Activated B cell treated with CpG ODN at 0.5 μM for 24 hours (primary cell): ENCODE data around the gene ADAMTS16. TPM values are rescaled to one million over a fixed set of nuclear protein-coding genes. Genes with fewer than 3 reads are reported as not detected.

Experiments
- ATAC-seq: fragments of 200-7000 bp; cut with Tn5 transposase; one replicate; pipeline ENCODE4 v1.10.0; 2021; ENCODE audit warnings: low read depth, mild to moderate bottlenecking, moderate library complexity
- CTCF ChIA-PET: fragments of 350-600 bp; sonication (Branson Sonifier 250); formaldehyde crosslinking; loops from one replicate; lab custom pipeline; 2021; ENCODE audit warnings: antibody characterized with exemption; lab: Charles Lee
- POLR2A ChIA-PET: fragments of 350-600 bp; sonication (Branson Sonifier 250); formaldehyde crosslinking; loops from one replicate; lab custom pipeline; 2021; ENCODE audit warnings: antibody characterized with exemption; lab: Charles Lee
- DNase-seq: peaks from one replicate; pipeline ENCODE4 v3.0.0; 2022
- H3K27ac Mint-ChIP-seq: one replicate; pipeline ENCODE4 v1.8.0; 2020; ENCODE audit warnings: mixed read lengths
- H3K27me3 Mint-ChIP-seq: one replicate; pipeline ENCODE4 v1.8.0; 2021; ENCODE audit warnings: mixed read lengths
- H3K36me3 Mint-ChIP-seq: one replicate; pipeline ENCODE4 v1.8.0; 2021; ENCODE audit warnings: low read depth, mixed read lengths
- H3K4me1 Mint-ChIP-seq: one replicate; pipeline ENCODE4 v1.8.0; 2021; ENCODE audit warnings: mixed read lengths
- H3K4me3 Mint-ChIP-seq: one replicate; pipeline ENCODE4 v1.8.0; 2020; ENCODE audit warnings: mild to moderate bottlenecking, mixed read lengths
- H3K9me3 Mint-ChIP-seq: one replicate; pipeline ENCODE4 v1.8.0; 2020; ENCODE audit warnings: mixed read lengths
- CTCF ChIP-seq: fragments of 200-600 bp; IDR thresholded peaks from one replicate; pipeline ENCODE4 v1.8.0; 2022; ENCODE audit warnings: antibody characterized with exemption, mild to moderate bottlenecking
- intact Hi-C: fragments of 100-400 bp; cut with micrococcal nuclease; formaldehyde crosslinking; loops from one replicate; pipeline ENCODE4 v1.15.1; 2024
- total RNA-seq: library from RNA; stranded (reverse); gene quantifications from 2 replicates; pipeline ENCODE4 v1.2.3, GENCODE V29; 2022

Gene ADAMTS16
- total RNA-seq, 1 donor from 2014 or later, result not detected

DNA sequence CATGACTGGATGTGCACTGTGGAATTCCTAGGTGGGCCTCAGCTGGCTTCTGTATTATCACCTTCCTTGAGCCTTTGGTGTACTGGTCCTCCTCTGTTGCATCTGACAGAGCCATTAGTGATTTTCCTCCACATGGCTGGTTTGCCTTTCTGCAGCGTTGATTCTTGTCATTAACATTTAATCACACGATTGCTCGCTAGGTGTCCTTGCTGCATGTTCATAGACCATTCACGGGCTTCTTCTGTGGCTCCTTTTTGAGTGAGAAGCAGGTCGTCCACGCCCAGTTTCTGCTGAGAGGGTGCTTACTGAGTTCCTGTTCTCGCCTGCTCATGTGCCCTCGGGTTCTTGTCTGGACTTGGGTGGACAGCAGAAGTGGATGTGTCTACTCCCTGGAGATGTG, 29.3 kb downstream of the ADAMTS16 start:
- CTCF ChIA-PET, result no interaction called here
- TF ChIP-seq CTCF, result no peak
- Mint-ChIP-seq H3K4me1 (no peaks in the 10 kb centered on the region), H3K4me3 (no peak overlapping the region), H3K36me3 (no peaks in the 10 kb centered on the region), H3K27ac (no peak overlapping the region), H3K27me3 (no peaks in the 10 kb centered on the region), H3K9me3 (no peaks in the 10 kb centered on the region)
- ATAC-seq, result no peak
- no peak for DNase-seq
- intact Hi-C loops, result no loop called here
- POLR2A ChIA-PET, result no interaction called here

- ChIA-PET POLR2A (no interaction called here), CTCF (no interaction called here)
- Mint-ChIP-seq H3K4me3 (no peak overlapping the region), H3K36me3 (no peaks in the 10 kb centered on the region), H3K27me3 (no peaks in the 10 kb centered on the region), H3K4me1 (no peaks in the 10 kb centered on the region), H3K27ac (no peak overlapping the region), H3K9me3 (no peaks in the 10 kb centered on the region)
- intact Hi-C loops, result no loop called here
- no peak for TF ChIP-seq CTCF
- no peak for ATAC-seq
- no peak for DNase-seq
Measured at GRCh38 chr5:5178136-5178535, 38.0 kb downstream of the ADAMTS16 start.

DNA sequence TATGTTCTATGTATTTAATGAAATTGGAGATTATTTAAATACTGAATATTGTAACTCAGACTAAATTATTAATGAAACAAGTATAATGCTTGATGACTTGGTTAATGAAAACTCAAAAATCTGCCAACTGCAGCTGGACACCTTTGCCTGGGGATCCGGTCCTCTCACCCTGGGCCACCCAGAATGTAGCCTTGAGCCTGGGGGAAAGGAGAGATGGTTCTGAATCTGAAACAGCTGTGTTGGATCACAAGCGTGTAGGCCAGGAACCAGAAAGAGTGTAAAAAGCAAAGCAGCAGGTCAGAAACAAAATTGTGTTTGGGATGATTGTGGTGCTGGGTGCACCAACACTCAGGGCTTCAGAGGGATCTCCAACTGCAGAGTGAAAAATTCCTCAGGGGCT, 38.5 kb downstream of the ADAMTS16 start:
- ChIA-PET CTCF (no interaction called here), POLR2A (no interaction called here)
- no peak for TF ChIP-seq CTCF
- ATAC-seq (no peak), DNase-seq (no peak)
- no peaks in the 10 kb centered on the region for H3K36me3 Mint-ChIP-seq
- H3K9me3 Mint-ChIP-seq, result no peaks in the 10 kb centered on the region
- H3K27ac Mint-ChIP-seq, result no peak overlapping the region
- no peak overlapping the region for H3K4me3 Mint-ChIP-seq
- intact Hi-C loops, result no loop called here
- no peaks in the 10 kb centered on the region for H3K27me3 Mint-ChIP-seq
- H3K4me1 Mint-ChIP-seq, result no peaks in the 10 kb centered on the region

DNA sequence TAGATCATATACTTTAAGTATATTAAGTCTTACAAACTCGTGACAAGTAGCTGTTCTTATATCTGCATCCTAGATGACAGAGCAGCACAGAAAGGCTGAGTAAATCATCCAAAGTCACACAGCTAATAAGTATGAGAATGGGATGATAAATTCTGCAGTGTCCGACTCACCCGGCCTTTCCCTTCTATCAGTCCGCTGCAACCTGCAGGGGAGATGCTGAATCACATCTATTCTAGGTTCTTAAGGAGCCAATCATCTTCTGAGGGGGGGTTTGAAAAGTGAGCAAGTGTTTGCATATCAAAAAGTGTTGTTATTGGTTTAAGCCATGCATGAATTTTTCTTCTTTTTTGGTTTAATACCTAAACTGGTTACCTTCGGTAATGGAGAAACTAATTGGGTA, 38.9 kb downstream of the ADAMTS16 start:
- no peak for DNase-seq
- no peak for ATAC-seq
- no peaks in the 10 kb centered on the region for H3K4me1 Mint-ChIP-seq
- intact Hi-C loops, result no loop called here
- no peak overlapping the region for H3K27ac Mint-ChIP-seq
- H3K36me3 Mint-ChIP-seq, result no peaks in the 10 kb centered on the region
- H3K27me3 Mint-ChIP-seq, result no peaks in the 10 kb centered on the region
- POLR2A ChIA-PET, result no interaction called here
- TF ChIP-seq CTCF, result no peak
- no peak overlapping the region for H3K4me3 Mint-ChIP-seq
- H3K9me3 Mint-ChIP-seq, result no peaks in the 10 kb centered on the region
- CTCF ChIA-PET, result no interaction called here

- H3K4me3 Mint-ChIP-seq, result no peak overlapping the region
- ChIA-PET POLR2A (no interaction called here), CTCF (no interaction called here)
- H3K27ac Mint-ChIP-seq, result no peak overlapping the region
- no peaks in the 10 kb centered on the region for H3K36me3 Mint-ChIP-seq
- no peak for TF ChIP-seq CTCF
- no peak for DNase-seq
- no peaks in the 10 kb centered on the region for H3K27me3 Mint-ChIP-seq
- H3K4me1 Mint-ChIP-seq, result no peaks in the 10 kb centered on the region
- H3K9me3 Mint-ChIP-seq, result no peaks in the 10 kb centered on the region
- no peak for ATAC-seq
- intact Hi-C loops, result no loop called here
Measured at GRCh38 chr5:5179597-5179996, 39.5 kb downstream of the ADAMTS16 start.
